Lower leg skin (tissue), 4 donors: ENCODE measurements around the gene WDFY4. TPM values are rescaled to one million over a fixed set of nuclear protein-coding genes. Genes with fewer than 3 reads are reported as not detected.

ENCODE experiments used
- DNase-seq, 2 donors: peaks; one replicate each; pipeline ENCODE4 v3.0.0-alpha.2; 2019; ENCODE audit warnings: low spot score in 2 of 2
- H3K4me3 ChIP-seq: fragments of 200-600 bp; sonication (generic); 2 replicates; pipeline ENCODE4 v1.5.1; 2017; ENCODE audit warnings: mild to moderate bottlenecking, low read depth; ENCODE audit not compliant: poor library complexity, severe bottlenecking
- POLR2A ChIP-seq, 2 donors: fragments of 450-650 bp; IDR thresholded peaks; one replicate each; pipeline ENCODE4 v1.6.1; 2016 to 2017; ENCODE audit warnings: antibody characterized with exemption in 2 of 2, mild to moderate bottlenecking in 1 of 2, moderate library complexity in 1 of 2
- WGBS, 2 donors: methylation state at CpG; one replicate each; pipeline ENCODE4 v1.1.5; 2018; 5-methylcytosine and 5-hydroxymethylcytosine counted together
- intact Hi-C: fragments of 100-400 bp; cut with DNase I; formaldehyde crosslinking; loops from one replicate; pipeline ENCODE4 v1.15.0; 2023; ENCODE audit warnings: low total_unique reads
- total RNA-seq, 4 donors: library from RNA; depleted of rRNA; stranded (reverse); fragments of >200 nt; gene quantifications; one replicate each; pipeline ENCODE4 v1.1.0, GENCODE V29; 2016
- TF ChIP-seq, protein P1 (sequence below), 3 donors: fragments of 450-650 bp; IDR thresholded peaks; one replicate each; pipeline ENCODE4 v1.5.1; 2016; ENCODE audit warnings: antibody characterized with exemption in 3 of 3, mild to moderate bottlenecking in 3 of 3, moderate library complexity in 2 of 3

Gene WDFY4
- total RNA-seq, 4 donors from 2014 or later: 0.91 to 4.2 (median 1.1) TPM

DNA sequence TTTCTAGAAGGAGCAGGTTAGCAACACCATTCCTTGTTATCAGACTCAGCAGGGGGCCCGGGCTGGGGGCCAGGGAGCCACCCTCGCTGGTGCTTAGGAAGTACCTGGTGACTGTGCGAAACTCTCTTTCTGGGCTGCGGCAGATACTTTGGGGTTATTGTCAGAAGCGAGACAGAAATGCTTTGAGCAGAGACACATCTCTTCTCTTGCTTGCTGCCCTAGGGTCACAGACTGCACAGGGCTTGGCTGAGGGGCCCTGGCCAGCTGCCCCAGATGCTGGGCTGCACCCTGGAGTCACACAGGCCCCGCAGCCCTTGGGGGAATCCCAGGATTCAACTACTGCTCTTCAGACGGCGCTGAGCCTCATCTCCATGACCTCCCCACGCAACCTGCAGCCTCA lies 91.9 kb downstream of the WDFY4 start:
- intact Hi-C loops: no loop called here
- DNase-seq: no peak
- 83 to 85% methylated on average over 9 of the region's 9 CpGs for WGBS, 2 donors
- no peak for TF ChIP-seq POLR2A (IDR thresholded peaks at IDR 0.05)
- TF ChIP-seq, protein P1, sequence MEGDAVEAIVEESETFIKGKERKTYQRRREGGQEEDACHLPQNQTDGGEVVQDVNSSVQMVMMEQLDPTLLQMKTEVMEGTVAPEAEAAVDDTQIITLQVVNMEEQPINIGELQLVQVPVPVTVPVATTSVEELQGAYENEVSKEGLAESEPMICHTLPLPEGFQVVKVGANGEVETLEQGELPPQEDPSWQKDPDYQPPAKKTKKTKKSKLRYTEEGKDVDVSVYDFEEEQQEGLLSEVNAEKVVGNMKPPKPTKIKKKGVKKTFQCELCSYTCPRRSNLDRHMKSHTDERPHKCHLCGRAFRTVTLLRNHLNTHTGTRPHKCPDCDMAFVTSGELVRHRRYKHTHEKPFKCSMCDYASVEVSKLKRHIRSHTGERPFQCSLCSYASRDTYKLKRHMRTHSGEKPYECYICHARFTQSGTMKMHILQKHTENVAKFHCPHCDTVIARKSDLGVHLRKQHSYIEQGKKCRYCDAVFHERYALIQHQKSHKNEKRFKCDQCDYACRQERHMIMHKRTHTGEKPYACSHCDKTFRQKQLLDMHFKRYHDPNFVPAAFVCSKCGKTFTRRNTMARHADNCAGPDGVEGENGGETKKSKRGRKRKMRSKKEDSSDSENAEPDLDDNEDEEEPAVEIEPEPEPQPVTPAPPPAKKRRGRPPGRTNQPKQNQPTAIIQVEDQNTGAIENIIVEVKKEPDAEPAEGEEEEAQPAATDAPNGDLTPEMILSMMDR (IDR thresholded peaks at IDR 0.05): no peak
- H3K4me3 ChIP-seq: no peak overlapping the region

DNA sequence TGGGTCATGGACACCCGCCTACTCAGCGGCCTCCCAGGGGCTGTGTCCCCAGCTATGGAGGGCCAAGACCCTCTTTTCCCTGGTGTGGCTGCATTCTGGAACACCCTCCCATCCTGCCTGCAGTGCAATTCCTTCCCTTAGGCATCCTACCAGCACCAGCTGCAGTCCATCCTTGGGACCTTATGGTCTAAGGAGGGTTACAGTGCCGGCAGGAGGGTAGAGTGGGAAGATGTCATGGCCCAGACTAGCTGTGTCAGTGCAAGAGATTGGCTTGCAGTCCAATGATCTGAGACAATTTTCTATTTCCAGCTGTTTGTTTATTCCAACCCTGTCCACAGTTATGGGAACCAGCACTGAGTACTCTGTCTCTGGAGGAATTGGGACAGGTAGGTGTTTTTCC lies 92.4 kb downstream of the WDFY4 start:
- no peak overlapping the region for H3K4me3 ChIP-seq
- DNase-seq: no peak
- WGBS, 2 donors: 88 to 100% methylated on average over 3 of the region's 3 CpGs
- intact Hi-C loops: no loop called here
- TF ChIP-seq, protein P1 (IDR thresholded peaks at IDR 0.05): no peak
- TF ChIP-seq POLR2A (IDR thresholded peaks at IDR 0.05): no peak

DNA sequence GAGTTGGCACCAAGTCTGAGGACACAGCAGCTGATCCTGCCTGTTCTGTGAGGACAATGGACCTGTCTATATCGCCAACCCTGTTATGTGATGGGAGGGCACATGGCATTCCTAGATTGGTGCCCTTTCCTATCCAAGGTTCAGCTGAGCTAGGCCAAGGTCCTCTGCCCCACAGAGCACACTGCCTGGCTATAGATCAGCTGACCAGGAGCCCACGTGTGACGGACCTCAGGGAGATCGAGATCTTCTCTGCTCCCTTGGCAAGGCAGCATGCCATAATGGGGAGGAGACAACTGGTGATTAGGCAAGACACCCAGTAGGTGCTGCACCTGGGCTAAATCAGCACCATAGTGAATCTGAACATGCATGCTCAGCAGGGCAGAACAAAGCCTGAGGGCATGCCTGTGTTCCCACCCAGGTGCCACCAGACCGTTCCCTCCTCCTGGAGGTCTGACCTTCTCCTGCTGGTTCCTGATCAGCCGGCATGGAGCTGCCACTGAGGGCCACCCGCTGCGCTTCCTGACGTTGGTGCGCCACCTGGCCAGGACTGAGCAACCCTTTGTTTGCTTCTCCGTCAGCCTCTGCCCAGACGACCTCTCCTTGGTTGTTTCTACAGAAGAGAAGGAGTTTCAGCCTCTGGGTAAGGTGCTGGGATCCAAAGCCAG lies 93.7 kb downstream of the WDFY4 start:
- intact Hi-C loops: no loop called here
- H3K4me3 ChIP-seq: no peak overlapping the region
- TF ChIP-seq, protein P1 (IDR thresholded peaks at IDR 0.05): no peak
- no peak for TF ChIP-seq POLR2A (IDR thresholded peaks at IDR 0.05)
- 85 to 88% methylated on average over 12 of the region's 12 CpGs for WGBS, 2 donors
- no peak for DNase-seq

DNA sequence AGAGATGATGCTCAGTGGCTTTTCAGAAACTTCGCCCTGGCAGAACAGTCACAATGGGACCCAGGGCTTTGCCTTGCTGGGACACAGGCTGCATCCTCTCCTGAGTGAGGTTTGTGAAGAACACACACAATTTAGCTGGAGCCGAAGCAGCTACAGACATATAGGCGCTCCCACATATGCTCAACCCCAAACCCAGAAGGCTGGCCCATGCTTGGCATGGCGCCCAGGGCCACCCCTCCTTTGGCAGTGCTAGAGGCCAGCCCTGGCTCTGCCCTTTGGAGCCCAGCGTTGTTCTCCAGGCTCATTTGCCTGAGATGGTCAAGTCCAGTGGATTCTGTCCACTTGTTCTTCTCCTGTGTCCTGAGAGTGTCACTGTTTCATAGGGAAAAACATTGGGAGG lies 94.4 kb downstream of the WDFY4 start:
- TF ChIP-seq, protein P1 (IDR thresholded peaks at IDR 0.05): no peak
- no peak for DNase-seq
- no peak overlapping the region for H3K4me3 ChIP-seq
- intact Hi-C loops: no loop called here
- WGBS, 2 donors: 82 to 89% methylated on average over 5 of the region's 5 CpGs

DNA sequence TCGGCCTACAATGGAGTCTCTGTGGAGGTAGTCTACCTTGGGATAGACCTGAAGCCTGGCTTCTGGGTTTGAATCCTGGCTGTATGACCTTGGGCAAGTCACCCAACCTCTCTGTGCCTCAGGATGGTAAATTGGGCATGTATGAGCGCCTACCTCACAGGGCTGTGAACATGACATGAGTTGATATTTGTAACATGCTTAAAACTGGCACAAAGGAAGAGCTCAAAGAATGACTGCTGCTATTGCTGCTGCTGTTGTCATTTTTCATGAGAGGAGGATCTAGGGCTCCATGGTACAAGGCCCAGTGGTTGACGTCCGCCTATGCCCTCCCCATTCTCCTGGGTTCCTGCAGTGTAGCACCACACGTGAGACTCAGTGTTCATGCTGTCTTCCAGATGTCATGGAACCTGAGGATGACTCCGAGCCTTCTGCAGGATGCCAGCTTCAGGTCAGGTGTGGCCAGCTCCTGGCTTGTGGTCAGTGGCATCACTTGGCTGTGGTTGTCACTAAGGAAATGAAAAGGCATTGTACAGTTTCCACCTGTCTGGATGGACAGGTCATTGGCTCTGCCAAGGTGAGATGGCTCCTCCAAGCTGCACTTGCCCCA lies 95.0 kb downstream of the WDFY4 start:
- intact Hi-C loops: no loop called here
- TF ChIP-seq, protein P1 (IDR thresholded peaks at IDR 0.05): no peak
- TF ChIP-seq POLR2A (IDR thresholded peaks at IDR 0.05): no peak
- H3K4me3 ChIP-seq: no peak overlapping the region
- DNase-seq: peak in 1 of 2 donors; percentile 54
- 89 to 92% methylated on average over 6 of the region's 6 CpGs for WGBS, 2 donors
